ENCODE data around the gene OXNAD1.

The OXNAD1 gene

DNA sequence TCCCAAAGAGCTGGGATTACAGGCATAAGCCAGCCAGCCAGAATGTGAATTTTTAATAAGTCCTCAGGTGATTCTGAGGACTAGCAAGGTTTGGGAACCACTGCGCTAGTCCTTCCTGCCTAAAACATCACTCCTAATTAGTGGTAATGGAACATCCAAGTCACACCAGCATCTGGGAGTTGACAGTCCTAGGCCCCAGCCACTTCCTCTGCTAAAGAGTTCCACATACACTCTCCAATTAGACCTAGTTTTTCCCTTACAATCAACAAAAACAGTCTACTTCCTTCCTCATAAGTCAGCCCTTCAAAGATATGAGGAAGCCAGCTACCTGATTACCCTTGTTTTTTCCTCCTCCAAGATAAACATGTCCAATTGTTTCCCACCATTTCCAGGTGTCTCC is 78.1 kb downstream of the OXNAD1 start:
- Histone ChIP-seq H3K79me2 (no peaks in the 10 kb centered on the region), H3K9ac (no peak overlapping the region), H3K4me1 (no peaks in the 10 kb centered on the region), H3K27me3 (ENCODE audit: control insufficient read depth, insufficient read depth, low read length) (no peaks in the 10 kb centered on the region), H3K9me3 (ENCODE audit: control insufficient read depth, low read length) (no peaks in the 10 kb centered on the region), H3K27ac (no peak overlapping the region), H2AFZ (no peak overlapping the region), H3K4me2 (ENCODE audit: low read length) (no peak overlapping the region), H3K36me3 (ENCODE audit: control insufficient read depth, insufficient read depth, low read length) (no peaks in the 10 kb centered on the region), H3K4me3 (ENCODE audit: low read depth, low read length) (no peak overlapping the region)
- no peak for TF ChIP-seq CTCF (IDR thresholded peaks at IDR 0.05)

GRCh38 chr3:16346413-16347081 is 81.5 kb downstream of the OXNAD1 start:
- H2AFZ ChIP-seq = no peak overlapping the region
- no peak overlapping the region for H3K4me2 ChIP-seq (ENCODE audit: low read length)
- no peaks in the 10 kb centered on the region for H3K36me3 ChIP-seq (ENCODE audit: control insufficient read depth, insufficient read depth, low read length)
- H3K79me2 ChIP-seq = no peaks in the 10 kb centered on the region
- no peak overlapping the region for H3K4me3 ChIP-seq (ENCODE audit: low read depth, low read length)
- H3K9ac ChIP-seq = no peak overlapping the region
- no peaks in the 10 kb centered on the region for H3K4me1 ChIP-seq
- no peak for TF ChIP-seq CTCF (IDR thresholded peaks at IDR 0.05)
- H3K27ac ChIP-seq = no peak overlapping the region
- H3K9me3 ChIP-seq (ENCODE audit: control insufficient read depth, low read length) = no peaks in the 10 kb centered on the region
- H3K27me3 ChIP-seq (ENCODE audit: control insufficient read depth, insufficient read depth, low read length) = no peaks in the 10 kb centered on the region

GRCh38 chr3:16347548-16347947 is 82.5 kb downstream of the OXNAD1 start:
- Histone ChIP-seq H3K9ac (no peak overlapping the region), H2AFZ (no peak overlapping the region), H3K27me3 (ENCODE audit: control insufficient read depth, insufficient read depth, low read length) (no peaks in the 10 kb centered on the region), H3K4me2 (ENCODE audit: low read length) (no peak overlapping the region), H3K36me3 (ENCODE audit: control insufficient read depth, insufficient read depth, low read length) (no peaks in the 10 kb centered on the region), H3K27ac (no peak overlapping the region), H3K9me3 (ENCODE audit: control insufficient read depth, low read length) (no peaks in the 10 kb centered on the region), H3K4me3 (ENCODE audit: low read depth, low read length) (no peak overlapping the region), H3K4me1 (no peaks in the 10 kb centered on the region), H3K79me2 (no peaks in the 10 kb centered on the region)
- TF ChIP-seq CTCF (IDR thresholded peaks at IDR 0.05) = no peak

- Histone ChIP-seq H3K4me3 (ENCODE audit: low read depth, low read length) (no peak overlapping the region), H3K9ac (no peak overlapping the region), H3K79me2 (no peaks in the 10 kb centered on the region), H3K4me2 (ENCODE audit: low read length) (no peak overlapping the region), H3K27ac (no peak overlapping the region), H3K9me3 (ENCODE audit: control insufficient read depth, low read length) (no peaks in the 10 kb centered on the region), H2AFZ (no peak overlapping the region), H3K36me3 (ENCODE audit: control insufficient read depth, insufficient read depth, low read length) (no peaks in the 10 kb centered on the region), H3K4me1 (no peaks in the 10 kb centered on the region), H3K27me3 (ENCODE audit: control insufficient read depth, insufficient read depth, low read length) (no peaks in the 10 kb centered on the region)
- TF ChIP-seq CTCF (IDR thresholded peaks at IDR 0.05) = no peak
These were observed 85.1 kb downstream of the OXNAD1 start for GRCh38 chr3:16349986-16350596.
